ENCODE measurements around the gene MED8.

MED8 gene

GRCh38 chr1:43358121-43358745 lies 31.4 kb downstream of the MED8 start:
- DNase-seq, result peak; percentile 9 to 45

DNA sequence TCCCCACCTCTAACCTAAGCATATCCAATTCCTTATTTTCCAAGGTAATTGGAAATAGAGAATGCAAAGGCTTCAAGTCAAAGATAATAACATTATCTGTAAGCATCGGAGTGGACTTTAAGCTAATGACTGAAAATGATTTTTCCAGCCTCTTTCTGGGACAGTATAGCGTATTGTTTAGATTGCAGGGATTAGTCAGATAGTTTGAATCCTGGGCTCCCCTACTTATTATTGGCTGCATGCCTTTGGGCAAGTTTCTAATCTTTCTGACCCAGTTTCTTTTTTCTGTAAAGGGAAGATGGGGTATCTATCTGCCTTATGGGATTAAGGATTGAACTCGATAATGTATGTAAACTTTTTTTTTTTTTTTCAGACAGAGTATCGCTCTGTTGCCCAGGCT lies 32.3 kb downstream of the MED8 start:
- DNase-seq, result no peak

DNA sequence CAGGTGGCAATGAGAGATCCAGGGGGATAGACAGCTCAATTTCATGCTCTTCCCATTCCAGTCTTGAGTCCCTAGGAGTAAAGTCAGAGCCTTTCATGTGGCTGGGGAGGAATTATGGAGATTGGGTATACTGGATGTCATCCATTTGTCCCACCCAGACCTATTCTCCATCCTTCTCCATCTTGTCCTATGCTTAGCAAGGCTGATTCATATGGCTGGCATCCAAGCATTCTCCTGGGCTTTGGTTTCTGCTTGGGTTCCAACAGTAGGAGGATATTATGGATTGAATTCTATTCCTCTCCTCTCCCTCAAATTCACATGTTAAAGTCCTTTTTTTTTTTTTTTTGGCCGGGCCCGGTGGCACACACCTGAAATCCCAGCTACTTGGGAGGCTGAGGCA lies 34.7 kb downstream of the MED8 start:
- DNase-seq, result no peak

GRCh38 chr1:43354471-43354870 lies 35.1 kb downstream of the MED8 start:
- no peak for DNase-seq

DNA sequence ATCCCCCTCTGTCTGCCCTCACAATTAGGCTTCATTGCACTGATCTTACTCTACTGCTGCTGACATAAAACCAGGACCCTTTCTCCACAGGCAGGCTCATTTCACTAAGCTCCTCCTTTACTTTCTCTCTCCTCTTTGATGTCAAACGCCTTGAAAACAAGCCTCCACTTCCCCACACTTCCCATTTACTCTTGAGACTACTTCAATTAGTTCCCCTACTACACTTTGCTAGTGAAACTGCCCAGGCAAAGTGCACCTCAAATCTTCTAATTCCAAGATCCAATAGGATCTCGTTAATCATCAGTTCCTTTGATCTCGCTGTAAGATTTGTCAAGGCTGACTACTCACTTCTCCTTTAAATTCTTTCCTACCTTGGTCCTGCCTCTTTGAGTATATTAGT lies 36.7 kb downstream of the MED8 start:
- no peak for DNase-seq

GRCh38 chr1:43352351-43352705 lies 37.3 kb downstream of the MED8 start:
- no peak for DNase-seq

GRCh38 chr1:43351421-43352350 lies 37.9 kb downstream of the MED8 start:
- no peak for DNase-seq

DNA sequence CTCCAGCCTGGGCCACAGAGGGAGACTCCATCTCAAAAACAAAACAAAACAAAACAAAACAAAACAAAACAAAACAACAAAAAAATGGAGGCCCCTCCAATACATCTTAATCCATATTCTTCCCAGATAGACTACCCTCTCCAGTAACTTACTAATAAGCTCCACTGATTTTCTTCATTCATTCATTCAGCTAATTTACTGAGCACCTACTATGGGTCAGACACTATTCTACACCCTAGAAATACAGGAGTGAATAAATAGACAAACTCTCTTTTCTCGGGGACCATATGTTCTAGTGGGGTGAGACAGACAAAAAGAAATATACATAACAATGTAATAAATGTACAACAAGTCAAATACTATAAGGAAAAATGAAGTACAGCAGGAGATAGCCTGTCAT lies 38.6 kb downstream of the MED8 start:
- DNase-seq, result no peak

- peak in 1 of 2 experiments; percentile 10 for DNase-seq
Measured at GRCh38 chr1:43349594-43350306, 39.9 kb downstream of the MED8 start.

DNA sequence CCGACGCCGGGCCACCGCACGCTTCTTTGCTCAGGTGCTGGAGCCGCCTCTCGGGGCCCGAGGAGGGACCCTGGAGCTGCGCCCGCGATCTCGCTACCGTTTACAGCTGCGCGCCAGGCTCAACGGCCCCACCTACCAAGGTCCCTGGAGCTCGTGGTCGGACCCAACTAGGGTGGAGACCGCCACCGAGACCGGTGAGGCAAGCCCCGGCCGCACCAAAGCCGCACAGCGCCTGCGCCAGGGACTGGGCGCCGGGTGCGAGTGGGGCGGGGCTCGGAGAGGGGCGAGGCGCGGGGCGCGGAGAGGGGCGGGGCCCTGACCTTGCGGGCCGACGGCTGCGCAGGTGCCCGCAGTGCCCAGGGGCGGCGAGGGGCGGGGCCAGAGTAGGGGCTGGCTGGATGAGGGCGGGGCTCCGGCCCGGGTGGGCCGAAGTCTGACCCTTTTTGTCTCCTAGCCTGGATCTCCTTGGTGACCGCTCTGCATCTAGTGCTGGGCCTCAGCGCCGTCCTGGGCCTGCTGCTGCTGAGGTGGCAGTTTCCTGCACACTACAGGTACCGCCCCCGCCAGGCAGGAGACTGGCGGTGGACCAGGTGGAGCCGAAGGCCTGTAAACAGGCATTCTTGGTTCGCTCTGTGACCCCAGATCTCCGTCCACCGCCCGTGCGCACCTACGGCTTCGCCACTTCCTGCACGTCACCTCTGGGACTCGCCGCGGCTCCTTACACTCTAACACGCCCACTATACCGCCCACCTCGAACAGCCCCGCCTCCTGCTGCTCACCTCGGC lies 40.6 kb downstream of the MED8 start:
- peak; percentile 86 to 90 for DNase-seq

- peak; percentile 43 to 47 for DNase-seq
Measured at GRCh38 chr1:43348343-43348808, 41.2 kb downstream of the MED8 start.

DNA sequence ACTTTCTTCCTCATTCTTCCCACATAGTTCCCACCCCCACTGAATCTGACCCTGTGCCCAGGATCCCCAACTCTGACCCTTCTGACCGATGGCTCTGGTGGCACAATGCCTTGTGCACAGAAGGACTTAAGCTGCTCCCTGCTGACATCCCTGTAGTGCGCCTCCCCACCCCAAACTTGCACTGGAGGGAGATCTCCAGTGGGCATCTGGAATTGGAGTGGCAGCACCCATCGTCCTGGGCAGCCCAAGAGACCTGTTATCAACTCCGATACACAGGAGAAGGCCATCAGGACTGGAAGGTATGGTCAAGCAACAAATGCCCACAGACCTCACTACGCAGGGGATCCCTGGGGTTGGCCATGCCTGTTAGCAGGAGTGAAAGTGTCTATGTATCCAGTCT lies 43.0 kb downstream of the MED8 start:
- no peak for DNase-seq

DNA sequence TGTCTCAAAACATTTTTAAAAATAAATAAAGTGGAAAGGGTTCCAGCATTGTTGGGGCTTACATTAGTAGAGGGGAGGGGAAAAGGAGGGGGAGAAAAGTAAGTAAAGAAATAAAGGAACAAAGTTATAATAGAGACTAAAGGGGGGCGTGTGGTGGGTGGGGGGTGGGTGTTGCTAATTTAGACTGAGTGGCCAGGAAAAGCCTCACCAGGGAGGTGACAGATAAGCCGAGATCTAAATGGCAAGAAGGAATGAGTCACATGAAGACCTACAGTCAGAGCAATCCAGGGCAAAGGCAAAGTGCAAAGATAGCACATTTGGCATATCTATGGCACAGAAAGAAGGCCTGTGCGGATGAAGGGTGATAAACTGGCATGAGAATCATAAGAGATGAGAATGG lies 44.5 kb downstream of the MED8 start:
- no peak for DNase-seq

DNA sequence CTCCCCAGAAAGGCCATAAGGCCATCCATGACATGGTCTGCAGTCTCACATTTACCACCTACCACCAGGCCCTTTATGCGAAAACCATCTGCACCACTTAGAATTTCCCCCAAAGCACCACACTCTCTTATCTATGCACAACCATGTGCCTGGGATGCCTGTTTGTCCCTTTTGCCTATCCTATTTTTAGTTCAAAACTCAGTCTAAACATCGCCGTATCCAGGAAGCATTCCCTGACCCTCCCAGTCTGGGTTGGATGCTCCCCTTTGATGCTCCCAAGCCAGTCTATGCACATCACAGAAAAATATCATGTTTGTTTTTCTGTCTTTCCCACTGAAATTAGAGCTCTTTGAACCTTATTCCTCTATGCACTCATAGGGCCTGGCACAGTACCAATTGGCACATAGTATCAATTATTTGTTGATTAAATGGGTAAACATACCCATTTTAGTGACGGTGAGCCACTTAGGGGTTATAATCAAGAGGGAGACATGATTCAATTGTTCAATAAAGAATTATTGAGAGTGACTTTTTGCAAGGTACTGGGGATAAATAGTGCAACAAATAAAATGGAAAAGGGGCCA lies 45.2 kb downstream of the MED8 start:
- no peak for DNase-seq

- DNase-seq, result no peak
Measured at GRCh38 chr1:43340559-43340958, 49.0 kb downstream of the MED8 start.

DNA sequence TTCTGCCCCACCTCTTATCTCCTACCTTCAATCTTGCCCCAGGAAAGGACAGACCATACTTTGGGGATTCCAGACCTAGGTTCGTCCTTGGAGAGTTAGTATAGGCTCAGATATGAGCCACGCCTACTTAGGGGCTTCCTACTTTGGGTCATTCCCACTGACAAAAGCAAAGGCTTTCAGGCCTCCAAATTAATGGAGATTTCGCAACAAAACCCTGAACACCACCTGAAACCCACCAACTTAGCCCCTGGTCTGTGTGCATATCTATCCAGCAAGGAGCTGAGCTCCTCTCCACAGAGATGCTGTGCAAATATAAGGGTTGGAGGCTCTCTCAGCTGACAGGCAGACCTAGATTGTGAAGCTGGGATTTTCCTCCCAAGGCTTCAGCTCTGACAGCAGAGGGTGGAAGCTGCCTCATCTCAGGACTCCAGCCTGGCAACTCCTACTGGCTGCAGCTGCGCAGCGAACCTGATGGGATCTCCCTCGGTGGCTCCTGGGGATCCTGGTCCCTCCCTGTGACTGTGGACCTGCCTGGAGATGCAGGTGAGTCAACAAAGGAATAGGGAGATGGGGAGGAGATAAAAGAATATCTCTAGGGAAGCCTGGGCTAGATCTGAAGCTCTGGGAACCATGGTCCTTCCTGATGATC lies 49.9 kb downstream of the MED8 start:
- no peak for DNase-seq

DNA sequence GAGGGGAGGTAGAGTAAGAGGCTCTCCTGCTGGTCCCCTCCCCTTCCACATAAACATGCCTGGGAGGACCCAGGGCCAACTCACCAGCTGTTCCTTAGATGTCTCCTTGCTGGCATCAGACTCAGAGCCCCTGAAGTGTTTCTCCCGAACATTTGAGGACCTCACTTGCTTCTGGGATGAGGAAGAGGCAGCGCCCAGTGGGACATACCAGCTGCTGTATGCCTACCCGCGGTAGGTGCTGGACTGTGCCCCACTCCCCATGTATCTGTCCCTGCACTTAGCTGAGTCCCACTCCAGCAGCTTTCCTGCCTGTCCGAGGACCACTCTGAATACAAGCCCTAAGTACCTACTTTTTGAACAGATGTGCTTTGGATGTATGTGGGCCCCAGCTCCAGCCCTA lies 51.6 kb downstream of the MED8 start:
- DNase-seq, result no peak

DNA sequence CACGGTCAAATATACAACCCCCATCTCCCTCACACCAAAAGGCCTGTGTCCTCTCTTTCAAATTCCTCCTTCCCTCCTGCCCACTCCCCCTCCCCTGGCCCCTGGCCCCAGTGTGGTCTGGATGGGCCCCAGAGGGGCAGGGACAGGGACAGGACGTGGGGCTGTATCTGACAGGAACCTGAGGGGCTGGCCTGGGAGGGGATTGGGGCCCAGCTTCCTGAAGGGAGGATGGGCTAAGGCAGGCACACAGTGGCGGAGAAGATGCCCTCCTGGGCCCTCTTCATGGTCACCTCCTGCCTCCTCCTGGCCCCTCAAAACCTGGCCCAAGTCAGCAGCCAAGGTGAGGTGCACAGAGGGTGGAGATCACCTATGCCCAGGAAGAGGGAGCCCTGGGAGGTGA lies 52.0 kb downstream of the MED8 start, which contains the start of gene MPL:
Gene MPL, plus strand, starts transcription at position 231 of the 400 bp plus-strand sequence. Its CDS starts 31 bp downstream, at position 262.
- DNase-seq, result no peak

DNA sequence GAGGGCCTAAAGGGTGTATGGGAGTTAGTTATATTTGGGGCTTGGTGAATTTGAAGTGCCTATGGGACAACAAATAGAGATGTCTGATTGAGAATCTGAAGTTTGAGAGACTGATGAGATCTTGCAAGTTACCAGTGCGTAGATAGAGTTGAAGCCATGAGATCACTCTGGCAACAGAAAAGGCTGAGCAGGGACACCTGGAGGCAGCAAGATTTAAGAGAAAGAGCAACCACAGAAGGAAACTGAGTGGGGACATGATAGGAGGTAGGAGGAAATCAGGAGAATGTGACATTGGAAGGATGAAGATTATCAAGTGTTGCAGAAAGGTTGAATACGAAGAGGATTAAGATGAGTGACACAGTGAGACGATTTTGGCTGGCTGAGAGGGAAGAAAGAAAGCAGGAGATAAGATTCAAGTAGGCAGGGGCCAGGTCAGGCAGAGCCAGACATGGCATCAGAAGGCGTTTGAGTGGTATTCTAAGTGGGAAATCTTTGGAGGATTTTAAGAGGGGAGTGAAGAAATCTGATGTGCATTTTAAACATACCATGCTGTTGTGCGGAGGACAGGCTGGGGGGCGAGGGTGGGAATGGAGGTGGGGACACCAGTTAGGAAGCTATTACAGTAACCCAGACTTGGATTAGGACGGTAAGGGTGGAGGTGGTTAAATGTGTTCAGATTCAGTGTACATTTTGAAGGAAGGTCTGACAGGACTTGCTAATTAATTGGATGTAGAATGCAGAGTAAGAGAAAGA lies 55.0 kb downstream of the MED8 start:
- DNase-seq, result no peak
